HL-60 (cell line): ENCODE data around the gene PDE4C.

Experiments used
- DNase-seq, 2 experiments: peaks; one replicate each; pipeline ENCODE4 v3.0.0-alpha.2; 2010 to 2020; ENCODE audit warnings: low read depth in 1 of 2, low spot score in 1 of 2
- H3K27ac ChIP-seq: fragments of 250-450 bp; sonication (Bioruptor Pico); replicated peaks from 2 replicates; pipeline ENCODE4 v1.5.1; 2020; ENCODE audit warnings: mild to moderate bottlenecking, moderate library complexity
- H3K27me3 ChIP-seq: fragments of 250-450 bp; sonication (Bioruptor Pico); 2 replicates; pipeline ENCODE4 v1.5.1; 2021; ENCODE audit warnings: mild to moderate bottlenecking, moderate library complexity; ENCODE audit not compliant: insufficient read depth, poor library complexity, severe bottlenecking
- H3K4me3 ChIP-seq: replicated peaks from 2 replicates; pipeline ENCODE4 v1.5.1; 2011; ENCODE audit warnings: mild to moderate bottlenecking, control low read depth, low read length; ENCODE audit not compliant: insufficient read depth
- GABPA ChIP-seq: IDR thresholded peaks from 2 replicates; pipeline ENCODE4 v1.6.1; 2012; ENCODE audit warnings: low read depth
- POLR2AphosphoS5 ChIP-seq: IDR thresholded peaks from 2 replicates; pipeline ENCODE4 v1.6.1; 2012; ENCODE audit warnings: low read depth
- SPI1 ChIP-seq: IDR thresholded peaks from 2 replicates; pipeline ENCODE4 v1.6.1; 2012; ENCODE audit warnings: low read depth, mild to moderate bottlenecking, borderline replicate concordance
- TF ChIP-seq, protein P1 (sequence below): IDR thresholded peaks from 2 replicates; pipeline ENCODE4 v1.6.1; 2012; ENCODE audit warnings: low read depth; ENCODE audit not compliant: insufficient replicate concordance
- TF ChIP-seq, protein P2 (sequence below): IDR thresholded peaks from one replicate; pipeline ENCODE4 v1.5.1; 2011; ENCODE audit warnings: low read length, control low read depth, inconsistent platforms; ENCODE audit not compliant: insufficient read depth

The PDE4C gene

DNA sequence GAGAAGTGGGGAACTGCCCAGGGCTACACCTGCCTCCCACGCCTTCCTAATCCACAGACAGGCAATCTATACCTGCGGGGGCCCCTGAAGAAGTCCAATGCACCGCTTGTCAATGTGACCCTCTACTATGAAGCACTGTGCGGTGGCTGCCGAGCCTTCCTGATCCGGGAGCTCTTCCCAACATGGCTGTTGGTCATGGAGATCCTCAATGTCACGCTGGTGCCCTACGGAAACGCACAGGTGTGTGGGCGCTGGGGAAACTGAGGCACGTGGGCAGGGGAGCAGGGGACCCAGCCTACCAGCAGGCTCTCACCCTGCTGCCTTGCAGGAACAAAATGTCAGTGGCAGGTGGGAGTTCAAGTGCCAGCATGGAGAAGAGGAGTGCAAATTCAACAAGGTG lies 51.3 kb downstream of the PDE4C start:
- no peak overlapping the region for H3K27ac ChIP-seq
- H3K4me3 ChIP-seq = peak overlapping the region; percentile 78

More for the DNA sequence above, 51.3 kb downstream of the PDE4C start:
- no peaks in the 10 kb centered on the region for H3K27me3 ChIP-seq
- no peak for DNase-seq
- TF ChIP-seq POLR2AphosphoS5 (no peak), GABPA (no peak), SPI1 (no peak)
- TF ChIP-seq, protein P1, sequence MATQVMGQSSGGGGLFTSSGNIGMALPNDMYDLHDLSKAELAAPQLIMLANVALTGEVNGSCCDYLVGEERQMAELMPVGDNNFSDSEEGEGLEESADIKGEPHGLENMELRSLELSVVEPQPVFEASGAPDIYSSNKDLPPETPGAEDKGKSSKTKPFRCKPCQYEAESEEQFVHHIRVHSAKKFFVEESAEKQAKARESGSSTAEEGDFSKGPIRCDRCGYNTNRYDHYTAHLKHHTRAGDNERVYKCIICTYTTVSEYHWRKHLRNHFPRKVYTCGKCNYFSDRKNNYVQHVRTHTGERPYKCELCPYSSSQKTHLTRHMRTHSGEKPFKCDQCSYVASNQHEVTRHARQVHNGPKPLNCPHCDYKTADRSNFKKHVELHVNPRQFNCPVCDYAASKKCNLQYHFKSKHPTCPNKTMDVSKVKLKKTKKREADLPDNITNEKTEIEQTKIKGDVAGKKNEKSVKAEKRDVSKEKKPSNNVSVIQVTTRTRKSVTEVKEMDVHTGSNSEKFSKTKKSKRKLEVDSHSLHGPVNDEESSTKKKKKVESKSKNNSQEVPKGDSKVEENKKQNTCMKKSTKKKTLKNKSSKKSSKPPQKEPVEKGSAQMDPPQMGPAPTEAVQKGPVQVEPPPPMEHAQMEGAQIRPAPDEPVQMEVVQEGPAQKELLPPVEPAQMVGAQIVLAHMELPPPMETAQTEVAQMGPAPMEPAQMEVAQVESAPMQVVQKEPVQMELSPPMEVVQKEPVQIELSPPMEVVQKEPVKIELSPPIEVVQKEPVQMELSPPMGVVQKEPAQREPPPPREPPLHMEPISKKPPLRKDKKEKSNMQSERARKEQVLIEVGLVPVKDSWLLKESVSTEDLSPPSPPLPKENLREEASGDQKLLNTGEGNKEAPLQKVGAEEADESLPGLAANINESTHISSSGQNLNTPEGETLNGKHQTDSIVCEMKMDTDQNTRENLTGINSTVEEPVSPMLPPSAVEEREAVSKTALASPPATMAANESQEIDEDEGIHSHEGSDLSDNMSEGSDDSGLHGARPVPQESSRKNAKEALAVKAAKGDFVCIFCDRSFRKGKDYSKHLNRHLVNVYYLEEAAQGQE = no peak
- TF ChIP-seq, protein P2, sequence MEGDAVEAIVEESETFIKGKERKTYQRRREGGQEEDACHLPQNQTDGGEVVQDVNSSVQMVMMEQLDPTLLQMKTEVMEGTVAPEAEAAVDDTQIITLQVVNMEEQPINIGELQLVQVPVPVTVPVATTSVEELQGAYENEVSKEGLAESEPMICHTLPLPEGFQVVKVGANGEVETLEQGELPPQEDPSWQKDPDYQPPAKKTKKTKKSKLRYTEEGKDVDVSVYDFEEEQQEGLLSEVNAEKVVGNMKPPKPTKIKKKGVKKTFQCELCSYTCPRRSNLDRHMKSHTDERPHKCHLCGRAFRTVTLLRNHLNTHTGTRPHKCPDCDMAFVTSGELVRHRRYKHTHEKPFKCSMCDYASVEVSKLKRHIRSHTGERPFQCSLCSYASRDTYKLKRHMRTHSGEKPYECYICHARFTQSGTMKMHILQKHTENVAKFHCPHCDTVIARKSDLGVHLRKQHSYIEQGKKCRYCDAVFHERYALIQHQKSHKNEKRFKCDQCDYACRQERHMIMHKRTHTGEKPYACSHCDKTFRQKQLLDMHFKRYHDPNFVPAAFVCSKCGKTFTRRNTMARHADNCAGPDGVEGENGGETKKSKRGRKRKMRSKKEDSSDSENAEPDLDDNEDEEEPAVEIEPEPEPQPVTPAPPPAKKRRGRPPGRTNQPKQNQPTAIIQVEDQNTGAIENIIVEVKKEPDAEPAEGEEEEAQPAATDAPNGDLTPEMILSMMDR = no peak
